ENCODE measurements around the gene FARS2.

Gene FARS2

GRCh38 chr6:5583528-5583927 is 322.2 kb downstream of the FARS2 start:
- no peak for DNase-seq (ENCODE audit: insufficient read length, low spot score)
- TF ChIP-seq POLR2A (IDR thresholded peaks at IDR 0.05; ENCODE audit: low read depth, low read length) = no peak
- FAIRE-seq = no peak

GRCh38 chr6:5584078-5584482 is 322.8 kb downstream of the FARS2 start:
- DNase-seq (ENCODE audit: insufficient read length, low spot score) (no peak), FAIRE-seq (no peak)
- no peak for TF ChIP-seq POLR2A (IDR thresholded peaks at IDR 0.05; ENCODE audit: low read depth, low read length)

DNA sequence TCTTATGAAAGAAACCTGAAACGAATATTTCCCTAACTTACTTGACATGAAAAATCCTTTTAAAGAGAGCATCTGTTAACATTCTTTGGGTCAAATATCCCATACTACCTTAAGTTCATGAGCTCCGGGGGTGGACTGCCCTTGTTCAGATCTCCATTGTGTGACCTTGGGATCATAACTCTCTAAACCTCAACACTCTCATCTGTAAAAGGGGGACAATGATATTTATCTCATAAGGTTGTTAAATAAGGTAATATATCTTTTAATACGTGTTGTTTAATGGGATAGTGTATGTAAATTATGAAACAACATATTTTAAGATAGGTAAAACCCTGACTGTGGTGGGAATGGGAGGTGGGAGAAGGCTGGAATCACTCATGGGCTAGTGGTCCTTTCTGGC is 326.3 kb downstream of the FARS2 start:
- DNase-seq (ENCODE audit: insufficient read length, low spot score) (no peak), FAIRE-seq (no peak)
- no peak for TF ChIP-seq POLR2A (IDR thresholded peaks at IDR 0.05; ENCODE audit: low read depth, low read length)

GRCh38 chr6:5589422-5590141 is 328.3 kb downstream of the FARS2 start:
- FAIRE-seq (no peak), DNase-seq (ENCODE audit: insufficient read length, low spot score) (no peak)
- TF ChIP-seq POLR2A (IDR thresholded peaks at IDR 0.05; ENCODE audit: low read depth, low read length) = no peak

GRCh38 chr6:5590187-5590586 is 328.9 kb downstream of the FARS2 start:
- DNase-seq (ENCODE audit: insufficient read length, low spot score) = no peak
- TF ChIP-seq POLR2A (IDR thresholded peaks at IDR 0.05; ENCODE audit: low read depth, low read length) = no peak
- no peak for FAIRE-seq

GRCh38 chr6:5592886-5593519 is 331.7 kb downstream of the FARS2 start:
- FAIRE-seq = no peak
- no peak for DNase-seq (ENCODE audit: insufficient read length, low spot score)
- no peak for TF ChIP-seq POLR2A (IDR thresholded peaks at IDR 0.05; ENCODE audit: low read depth, low read length)

- TF ChIP-seq POLR2A (IDR thresholded peaks at IDR 0.05; ENCODE audit: low read depth, low read length) = no peak
- FAIRE-seq = no peak
Measured at GRCh38 chr6:5595184-5595583, 333.9 kb downstream of the FARS2 start.

DNA sequence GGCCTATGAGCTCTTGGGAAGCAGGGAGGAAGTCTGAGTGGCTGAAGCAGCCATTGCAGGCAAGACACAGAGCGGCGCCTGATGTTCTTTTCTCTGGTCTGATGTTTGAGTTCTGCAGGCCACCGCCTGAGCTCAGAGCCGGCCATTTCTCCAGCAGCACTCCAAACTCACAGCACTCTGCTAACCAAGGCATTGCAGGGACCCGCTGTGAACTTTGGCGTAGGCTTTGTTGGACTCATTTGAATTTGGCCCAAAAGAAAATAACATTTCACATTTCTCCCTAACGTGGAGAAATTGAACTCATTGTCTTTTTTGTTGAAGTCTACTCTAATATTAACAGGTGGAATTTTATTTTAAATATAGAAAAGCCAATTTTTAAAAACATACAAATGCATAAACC is 336.1 kb downstream of the FARS2 start:
- FAIRE-seq (no peak), DNase-seq (ENCODE audit: insufficient read length, low spot score) (no peak)
- TF ChIP-seq POLR2A (IDR thresholded peaks at IDR 0.05; ENCODE audit: low read depth, low read length) = no peak

More at GRCh38 chr6:5595184-5595583, 333.9 kb downstream of the FARS2 start:
- DNase-seq (ENCODE audit: insufficient read length, low spot score) = no peak

GRCh38 chr6:5598123-5598522 is 336.8 kb downstream of the FARS2 start:
- no peak for TF ChIP-seq POLR2A (IDR thresholded peaks at IDR 0.05; ENCODE audit: low read depth, low read length)
- no peak for FAIRE-seq

GRCh38 chr6:5599127-5599526 is 337.8 kb downstream of the FARS2 start:
- DNase-seq (ENCODE audit: insufficient read length, low spot score) (no peak), FAIRE-seq (no peak)
- no peak for TF ChIP-seq POLR2A (IDR thresholded peaks at IDR 0.05; ENCODE audit: low read depth, low read length)

More at GRCh38 chr6:5598123-5598522, 336.8 kb downstream of the FARS2 start:
- no peak for DNase-seq (ENCODE audit: insufficient read length, low spot score)

DNA sequence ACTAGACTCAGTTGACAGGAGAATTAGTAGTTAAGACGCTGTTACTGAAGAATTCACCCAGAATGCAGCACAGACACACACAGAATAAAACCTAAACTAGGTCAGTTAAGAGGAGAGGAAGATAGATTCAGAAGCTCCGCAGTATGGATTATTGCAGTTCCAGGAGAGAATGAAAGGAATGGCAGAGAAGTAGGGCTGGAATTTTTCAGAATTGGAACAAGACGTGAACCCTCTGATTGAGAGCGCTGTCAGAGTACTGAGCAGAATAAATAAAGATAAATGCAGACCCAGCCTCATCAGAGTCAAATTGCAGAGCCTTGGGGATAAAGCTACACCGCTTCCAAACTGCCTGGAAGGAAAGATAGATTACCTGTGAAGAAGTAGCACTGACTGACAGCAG is 344.6 kb downstream of the FARS2 start:
- DNase-seq (ENCODE audit: insufficient read length, low spot score) (no peak), FAIRE-seq (no peak)
- TF ChIP-seq POLR2A (IDR thresholded peaks at IDR 0.05; ENCODE audit: low read depth, low read length) = no peak

GRCh38 chr6:5606546-5606945 is 345.2 kb downstream of the FARS2 start:
- DNase-seq (ENCODE audit: insufficient read length, low spot score) = no peak
- no peak for TF ChIP-seq POLR2A (IDR thresholded peaks at IDR 0.05; ENCODE audit: low read depth, low read length)
- no peak for FAIRE-seq

DNA sequence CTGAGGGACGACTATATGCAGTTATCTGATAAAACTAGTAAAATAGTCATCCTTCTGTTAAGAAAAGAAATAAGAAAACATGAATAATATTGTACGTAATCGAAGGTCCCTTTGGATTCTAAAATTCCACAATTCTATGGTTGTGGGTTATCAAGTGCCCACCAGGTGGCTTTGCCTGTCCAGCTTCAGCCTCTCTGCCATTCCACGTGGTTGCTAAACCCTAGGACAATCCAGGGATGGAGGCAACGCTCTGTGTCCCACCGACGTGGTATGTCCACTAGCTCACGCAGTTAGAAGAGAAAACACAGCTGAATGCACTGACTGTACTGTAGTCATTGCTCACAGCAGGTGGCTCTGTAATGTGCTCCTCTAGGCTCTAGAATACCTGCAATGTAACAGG is 349.3 kb downstream of the FARS2 start:
- FAIRE-seq (no peak), DNase-seq (ENCODE audit: insufficient read length, low spot score) (no peak)
- no peak for TF ChIP-seq POLR2A (IDR thresholded peaks at IDR 0.05; ENCODE audit: low read depth, low read length)

DNA sequence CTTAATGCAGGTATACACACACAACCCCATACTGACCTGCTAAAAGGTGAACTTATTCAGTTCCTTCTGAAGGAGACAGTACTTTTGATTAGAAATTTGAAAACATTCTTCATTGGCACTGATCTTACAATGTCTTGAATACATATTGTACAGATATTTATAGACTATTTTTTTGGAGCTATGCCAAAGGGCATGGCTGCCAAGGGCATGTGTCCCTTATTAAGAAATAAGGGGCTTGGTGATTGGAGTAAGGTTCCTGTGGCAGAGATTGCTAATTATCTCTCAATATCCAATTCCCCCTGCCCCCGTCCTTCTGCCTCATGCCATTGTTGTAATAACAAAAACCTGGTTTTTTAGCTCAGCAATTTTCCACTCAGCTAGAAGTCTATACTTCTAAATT is 355.9 kb downstream of the FARS2 start:
- TF ChIP-seq POLR2A (IDR thresholded peaks at IDR 0.05; ENCODE audit: low read depth, low read length) = no peak
- no peak for DNase-seq (ENCODE audit: insufficient read length, low spot score)
- no peak for FAIRE-seq

- DNase-seq (ENCODE audit: insufficient read length, low spot score) (no peak), FAIRE-seq (no peak)
- no peak for TF ChIP-seq POLR2A (IDR thresholded peaks at IDR 0.05; ENCODE audit: low read depth, low read length)
Measured at GRCh38 chr6:5619249-5619648, 357.9 kb downstream of the FARS2 start.
